Measurements from ENCODE around the gene NBAS. TPM values are rescaled to one million over a fixed set of nuclear protein-coding genes. Genes with fewer than 3 reads are reported as not detected.

The NBAS gene
- total and polyA plus RNA-seq, 2 experiments from 2014 or later: 21.2 to 51.8 TPM

- no peak overlapping the region for H3K4me2 ChIP-seq (ENCODE audit: unreplicated experiment)
- in situ Hi-C loops (cut with MboI): no loop called here
- no peaks in the 10 kb centered on the region for H3K9me2 ChIP-seq (ENCODE audit: insufficient read depth)
- H3K36me3 ChIP-seq (ENCODE audit: low read depth): 0 out of 2 replicates have a peak, but pooled peaks cover 4% of the 10 kb centered on the region
- H3F3A ChIP-seq (ENCODE audit: insufficient read depth): no peaks in the 10 kb centered on the region
- H3K4me1 ChIP-seq (ENCODE audit: insufficient read depth): peaks cover 7% of the 10 kb centered on the region; the same call in 1 of the 2 replicates
- no peak overlapping the region for H2AFZ ChIP-seq
- no peak overlapping the region for H3K27ac ChIP-seq
- TF ChIP-seq EZH2 (IDR thresholded peaks at IDR 0.05; ENCODE audit: insufficient read depth, poor library complexity, severe bottlenecking) (no peak), EZH2phosphoT487 (IDR thresholded peaks at IDR 0.05; ENCODE audit: insufficient read depth, low read depth) (no peak)
- H3K27me3 ChIP-seq (replicated peaks; ENCODE audit: insufficient read depth): no peaks in the 10 kb centered on the region
- no peaks in the 10 kb centered on the region for H3K9me3 ChIP-seq (ENCODE audit: low read depth)
- H3K79me2 ChIP-seq (ENCODE audit: insufficient read depth): no peaks in the 10 kb centered on the region
- H4K20me1 ChIP-seq (ENCODE audit: insufficient read depth): no peaks in the 10 kb centered on the region
- H3K4me3 ChIP-seq: no peak overlapping the region
- WGBS, 2 experiments (ENCODE audit: low coverage in 1 of 2, low lambda C conversion rate in 2 of 2, missing lambda C conversion rate in 2 of 2): 96 to 97% methylated on average over 1 of the region's 1 CpG
- no peak overlapping the region for H3K9ac ChIP-seq
- no peak for DNase-seq
These were observed 384.5 kb downstream of the NBAS start for GRCh38 chr2:15176604-15177003.

- no peaks in the 10 kb centered on the region for H3K9me3 ChIP-seq (ENCODE audit: low read depth)
- H3K27ac ChIP-seq: no peak overlapping the region
- H3K4me1 ChIP-seq (ENCODE audit: insufficient read depth): peaks cover 23% of the 10 kb centered on the region
- no peaks in the 10 kb centered on the region for H4K20me1 ChIP-seq (ENCODE audit: insufficient read depth)
- H3K27me3 ChIP-seq (replicated peaks; ENCODE audit: insufficient read depth): no peaks in the 10 kb centered on the region
- H3F3A ChIP-seq (ENCODE audit: insufficient read depth): peaks cover 18% of the 10 kb centered on the region
- H3K4me2 ChIP-seq (ENCODE audit: unreplicated experiment): no peak overlapping the region
- H2AFZ ChIP-seq: no peak overlapping the region
- no peaks in the 10 kb centered on the region for H3K79me2 ChIP-seq (ENCODE audit: insufficient read depth)
- DNase-seq: no peak
- H3K9ac ChIP-seq: no peak overlapping the region
- no peaks in the 10 kb centered on the region for H3K9me2 ChIP-seq (ENCODE audit: insufficient read depth)
- in situ Hi-C loops (cut with MboI): no loop called here
- no peak overlapping the region for H3K4me3 ChIP-seq
- TF ChIP-seq EZH2 (IDR thresholded peaks at IDR 0.05; ENCODE audit: insufficient read depth, poor library complexity, severe bottlenecking): no peak
- TF ChIP-seq EZH2phosphoT487 (IDR thresholded peaks at IDR 0.05; ENCODE audit: insufficient read depth, low read depth): no peak
- 0 out of 2 replicates have a peak, but pooled peaks cover 4% of the 10 kb centered on the region for H3K36me3 ChIP-seq (ENCODE audit: low read depth)
- 100% methylated on average over 2 of the region's 2 CpGs for WGBS, 2 experiments (ENCODE audit: low coverage in 1 of 2, low lambda C conversion rate in 2 of 2, missing lambda C conversion rate in 2 of 2)
These were observed 386.6 kb downstream of the NBAS start for GRCh38 chr2:15174567-15174966.

DNA sequence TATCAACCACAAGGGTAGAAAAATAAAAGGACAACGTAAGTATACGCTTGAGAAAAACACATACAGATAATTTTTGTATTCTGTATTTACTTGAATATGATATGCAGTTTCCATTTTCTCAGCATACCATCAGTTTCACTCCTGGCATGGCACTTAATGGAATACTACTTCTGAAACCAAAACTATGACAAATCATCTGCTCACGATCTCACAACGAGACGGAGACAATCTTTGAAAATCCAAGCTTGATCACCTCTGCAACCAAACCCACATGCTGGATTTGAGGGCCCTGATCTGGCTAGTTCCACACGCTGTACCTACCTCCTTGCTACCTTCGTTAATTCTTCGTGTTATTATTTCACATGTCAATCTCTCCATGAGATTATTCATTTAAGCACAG, 387.6 kb downstream of the NBAS start:
- Histone ChIP-seq H2AFZ (no peak overlapping the region), H3K4me1 (ENCODE audit: insufficient read depth) (peaks cover 30% of the 10 kb centered on the region), H3K4me2 (ENCODE audit: unreplicated experiment) (no peak overlapping the region), H3K4me3 (no peak overlapping the region), H3K79me2 (ENCODE audit: insufficient read depth) (no peaks in the 10 kb centered on the region), H3K27me3 (replicated peaks; ENCODE audit: insufficient read depth) (no peaks in the 10 kb centered on the region), H3F3A (ENCODE audit: insufficient read depth) (peaks cover 18% of the 10 kb centered on the region), H3K9me3 (ENCODE audit: low read depth) (no peaks in the 10 kb centered on the region), H3K27ac (no peak overlapping the region), H3K36me3 (ENCODE audit: low read depth) (0 out of 2 replicates have a peak, but pooled peaks cover 2% of the 10 kb centered on the region), H4K20me1 (ENCODE audit: insufficient read depth) (no peaks in the 10 kb centered on the region), H3K9me2 (ENCODE audit: insufficient read depth) (no peaks in the 10 kb centered on the region), H3K9ac (no peak overlapping the region)
- TF ChIP-seq EZH2phosphoT487 (IDR thresholded peaks at IDR 0.05; ENCODE audit: insufficient read depth, low read depth) (no peak), EZH2 (IDR thresholded peaks at IDR 0.05; ENCODE audit: insufficient read depth, poor library complexity, severe bottlenecking) (no peak)
- WGBS, 2 experiments (ENCODE audit: low coverage in 1 of 2, low lambda C conversion rate in 2 of 2, missing lambda C conversion rate in 2 of 2): 94 to 97% methylated on average over 8 of the region's 8 CpGs
- no peak for DNase-seq
- in situ Hi-C loops (cut with MboI): no loop called here

DNA sequence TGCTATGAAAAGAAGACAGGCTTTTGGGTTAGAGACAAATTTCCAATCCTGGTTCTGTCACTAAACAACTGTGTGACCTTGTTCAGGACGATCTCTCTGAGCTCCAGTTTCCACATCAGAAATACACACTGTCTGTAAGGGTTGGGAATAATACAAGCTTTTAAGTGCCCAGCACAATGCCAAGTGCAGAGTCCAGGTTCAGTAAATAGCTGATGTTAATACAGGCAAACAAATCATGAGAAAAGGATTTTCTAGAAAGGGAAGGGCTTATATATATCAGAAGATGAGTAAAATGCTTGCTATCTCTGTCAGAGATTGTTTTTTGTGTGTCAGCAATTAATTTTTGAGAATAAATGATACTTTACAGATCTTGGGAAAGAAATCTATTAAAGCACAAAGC, 388.3 kb downstream of the NBAS start:
- Histone ChIP-seq H3K9me2 (ENCODE audit: insufficient read depth) (no peaks in the 10 kb centered on the region), H4K20me1 (ENCODE audit: insufficient read depth) (no peaks in the 10 kb centered on the region), H3K4me3 (no peak overlapping the region), H3K9ac (no peak overlapping the region), H3K27me3 (replicated peaks; ENCODE audit: insufficient read depth) (no peaks in the 10 kb centered on the region), H3K4me2 (ENCODE audit: unreplicated experiment) (no peak overlapping the region), H3K79me2 (ENCODE audit: insufficient read depth) (no peaks in the 10 kb centered on the region), H3K9me3 (ENCODE audit: low read depth) (no peaks in the 10 kb centered on the region), H3K27ac (no peak overlapping the region), H3K4me1 (ENCODE audit: insufficient read depth) (peaks cover 30% of the 10 kb centered on the region), H3F3A (ENCODE audit: insufficient read depth) (peaks cover 18% of the 10 kb centered on the region), H2AFZ (no peak overlapping the region), H3K36me3 (ENCODE audit: low read depth) (no peaks in the 10 kb centered on the region)
- in situ Hi-C loops (cut with MboI): no loop called here
- WGBS, 2 experiments (ENCODE audit: low coverage in 1 of 2, low lambda C conversion rate in 2 of 2, missing lambda C conversion rate in 2 of 2): 39 to 54% methylated on average over 1 of the region's 1 CpG
- no peak for DNase-seq
- TF ChIP-seq EZH2 (IDR thresholded peaks at IDR 0.05; ENCODE audit: insufficient read depth, poor library complexity, severe bottlenecking) (no peak), EZH2phosphoT487 (IDR thresholded peaks at IDR 0.05; ENCODE audit: insufficient read depth, low read depth) (no peak)

Measured in GM23248 (cell line).